WERI-Rb-1 (cell line): ENCODE measurements around the gene TRIM37.
A peak's percentile ranks its signal among the peaks of the same experiment; 100 is the strongest.

Experiments
- DNase-seq: peaks from one replicate; pipeline ENCODE4 v3.0.0-alpha.2; 2020
- H3K27ac ChIP-seq: fragments of 250-450 bp; sonication (Bioruptor Pico); 2 replicates; pipeline ENCODE4 v1.5.1; 2020; ENCODE audit warnings: mild to moderate bottlenecking, moderate library complexity
- H3K27me3 ChIP-seq: fragments of 250-450 bp; sonication (Bioruptor Pico); 2 replicates; pipeline ENCODE4 v1.5.1; 2021; ENCODE audit warnings: mild to moderate bottlenecking, low read depth, moderate library complexity; ENCODE audit not compliant: insufficient read depth, severe bottlenecking
- H3K36me3 ChIP-seq: fragments of 250-450 bp; sonication (Bioruptor Pico); 2 replicates; pipeline ENCODE4 v1.5.1; 2020; ENCODE audit warnings: mild to moderate bottlenecking, moderate library complexity
- H3K4me3 ChIP-seq: 2 replicates; pipeline ENCODE4 v1.5.1; 2011; ENCODE audit warnings: low read depth, mild to moderate bottlenecking, control low read depth, low read length
- H3K9me3 ChIP-seq: fragments of 250-450 bp; sonication (Bioruptor Pico); 2 replicates; pipeline ENCODE4 v1.5.1; 2021; ENCODE audit warnings: mild to moderate bottlenecking, moderate library complexity; ENCODE audit not compliant: severe bottlenecking
- CTCF ChIP-seq: IDR thresholded peaks from 2 replicates; pipeline ENCODE4 v1.5.1; 2011; ENCODE audit warnings: low read depth, mild to moderate bottlenecking, control low read depth, inconsistent platforms, low read length

The TRIM37 gene, protein sequence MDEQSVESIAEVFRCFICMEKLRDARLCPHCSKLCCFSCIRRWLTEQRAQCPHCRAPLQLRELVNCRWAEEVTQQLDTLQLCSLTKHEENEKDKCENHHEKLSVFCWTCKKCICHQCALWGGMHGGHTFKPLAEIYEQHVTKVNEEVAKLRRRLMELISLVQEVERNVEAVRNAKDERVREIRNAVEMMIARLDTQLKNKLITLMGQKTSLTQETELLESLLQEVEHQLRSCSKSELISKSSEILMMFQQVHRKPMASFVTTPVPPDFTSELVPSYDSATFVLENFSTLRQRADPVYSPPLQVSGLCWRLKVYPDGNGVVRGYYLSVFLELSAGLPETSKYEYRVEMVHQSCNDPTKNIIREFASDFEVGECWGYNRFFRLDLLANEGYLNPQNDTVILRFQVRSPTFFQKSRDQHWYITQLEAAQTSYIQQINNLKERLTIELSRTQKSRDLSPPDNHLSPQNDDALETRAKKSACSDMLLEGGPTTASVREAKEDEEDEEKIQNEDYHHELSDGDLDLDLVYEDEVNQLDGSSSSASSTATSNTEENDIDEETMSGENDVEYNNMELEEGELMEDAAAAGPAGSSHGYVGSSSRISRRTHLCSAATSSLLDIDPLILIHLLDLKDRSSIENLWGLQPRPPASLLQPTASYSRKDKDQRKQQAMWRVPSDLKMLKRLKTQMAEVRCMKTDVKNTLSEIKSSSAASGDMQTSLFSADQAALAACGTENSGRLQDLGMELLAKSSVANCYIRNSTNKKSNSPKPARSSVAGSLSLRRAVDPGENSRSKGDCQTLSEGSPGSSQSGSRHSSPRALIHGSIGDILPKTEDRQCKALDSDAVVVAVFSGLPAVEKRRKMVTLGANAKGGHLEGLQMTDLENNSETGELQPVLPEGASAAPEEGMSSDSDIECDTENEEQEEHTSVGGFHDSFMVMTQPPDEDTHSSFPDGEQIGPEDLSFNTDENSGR

GRCh38 chr17:59106463-59107305, at the start of gene TRIM37:
TSS of gene TRIM37 (minus strand) at chr17:59106880. CDS start at chr17:59106461, 419 bp downstream.
- Histone ChIP-seq H3K27me3 (no peaks in the 10 kb centered on the region), H3K36me3 (peaks cover 48% of the 10 kb centered on the region), H3K27ac (peak within 1 kb of the TSS; percentile 90), H3K4me3 (peak within 1 kb of the TSS; percentile 60), H3K9me3 (no peaks in the 10 kb centered on the region)
- no peak for TF ChIP-seq CTCF
- peak; percentile 100 for DNase-seq

DNA sequence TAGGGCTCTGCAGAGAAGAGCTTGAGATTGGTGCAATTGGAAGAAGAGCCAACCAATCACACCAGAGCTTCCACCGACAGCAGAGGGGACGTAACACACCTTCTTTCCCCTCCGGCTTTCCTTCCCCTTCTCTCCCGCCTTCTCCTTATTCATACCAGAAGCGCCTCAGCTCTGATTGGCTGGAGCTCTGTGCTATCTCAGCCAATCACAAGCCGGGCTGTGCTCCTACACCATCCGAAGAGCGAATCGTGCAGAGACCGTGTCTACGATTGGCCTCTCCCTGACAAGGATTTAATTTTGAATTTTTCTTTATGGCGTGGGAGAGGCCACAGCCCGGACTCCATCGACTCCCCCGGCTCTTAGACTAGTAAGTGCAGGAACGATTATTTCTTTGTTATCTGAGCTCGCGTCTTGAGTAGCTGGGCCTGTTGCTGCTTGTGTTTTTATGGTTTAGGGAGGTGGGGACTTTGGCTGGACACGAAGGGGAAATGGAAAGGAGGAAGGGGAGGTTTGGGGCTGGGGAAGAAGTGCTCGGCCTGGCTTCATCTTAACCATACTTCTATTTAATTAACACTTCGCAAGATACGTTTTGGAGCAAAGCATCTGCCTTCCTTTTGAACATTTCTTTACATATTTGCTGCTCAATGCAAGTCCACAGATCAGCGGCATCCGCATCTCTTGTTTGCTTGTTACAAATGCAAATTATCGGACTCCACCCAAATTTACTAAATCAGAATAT, 48.9 kb upstream of the TRIM37 start, which contains the start of gene PRR11:
Gene PRR11, plus strand, starts transcription at position 308 of the 739 bp plus-strand sequence. CDS start 14,007 bp downstream, outside the sequence.
- no peak for TF ChIP-seq CTCF
- Histone ChIP-seq H3K9me3 (no peaks in the 10 kb centered on the region), H3K27ac (peak within 1 kb of the TSS; percentile 98), H3K27me3 (no peaks in the 10 kb centered on the region), H3K36me3 (peaks cover 37% of the 10 kb centered on the region), H3K4me3 (peak within 1 kb of the TSS; percentile 78)
- peak; percentile 99 for DNase-seq

DNA sequence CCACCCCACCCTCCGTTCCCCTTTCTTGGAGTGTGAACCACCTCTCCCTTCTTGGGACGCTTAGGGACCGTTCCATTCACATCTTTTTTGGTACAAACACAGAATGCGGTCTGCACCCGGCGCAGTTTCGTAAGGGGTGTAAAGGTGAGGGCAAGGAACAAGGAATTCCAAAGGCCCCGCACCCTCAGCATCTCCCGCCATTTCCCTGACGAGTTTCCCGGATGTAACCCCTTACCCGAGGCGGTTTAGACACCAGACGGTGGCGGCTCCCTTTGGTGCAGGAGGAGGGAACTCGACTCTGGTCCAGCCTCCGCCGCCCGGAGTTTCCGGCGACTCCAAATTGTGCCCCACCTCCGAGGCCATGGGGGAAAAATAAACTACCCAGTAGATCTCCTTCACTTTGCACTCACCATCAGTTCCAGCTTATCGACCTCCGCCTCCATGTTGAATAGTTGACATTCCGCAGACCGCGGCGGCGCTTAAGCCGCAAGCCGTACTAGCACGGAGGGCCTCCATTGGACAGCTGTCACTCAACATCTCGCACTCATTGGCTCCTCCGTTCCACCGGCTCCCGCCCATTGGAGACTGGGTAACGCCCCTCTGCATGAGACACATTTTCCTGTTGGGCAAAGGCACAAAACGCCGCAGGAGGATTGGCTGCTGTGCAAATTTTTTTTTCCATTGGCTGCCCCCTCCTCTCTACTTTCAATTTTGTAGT, 48.2 kb upstream of the TRIM37 start, which contains the start of gene SKA2:
Gene SKA2, minus strand, starts transcription at position 466 of the 718 bp plus-strand sequence. Its CDS starts 23 bp downstream, at position 443.
- no peaks in the 10 kb centered on the region for H3K9me3 ChIP-seq
- H3K27ac ChIP-seq: peak within 1 kb of the TSS; percentile 98
- DNase-seq: peak; percentile 100
- H3K36me3 ChIP-seq: peaks cover 42% of the 10 kb centered on the region
- TF ChIP-seq CTCF: no peak
- peak within 1 kb of the TSS; percentile 78 for H3K4me3 ChIP-seq
- no peaks in the 10 kb centered on the region for H3K27me3 ChIP-seq

DNA sequence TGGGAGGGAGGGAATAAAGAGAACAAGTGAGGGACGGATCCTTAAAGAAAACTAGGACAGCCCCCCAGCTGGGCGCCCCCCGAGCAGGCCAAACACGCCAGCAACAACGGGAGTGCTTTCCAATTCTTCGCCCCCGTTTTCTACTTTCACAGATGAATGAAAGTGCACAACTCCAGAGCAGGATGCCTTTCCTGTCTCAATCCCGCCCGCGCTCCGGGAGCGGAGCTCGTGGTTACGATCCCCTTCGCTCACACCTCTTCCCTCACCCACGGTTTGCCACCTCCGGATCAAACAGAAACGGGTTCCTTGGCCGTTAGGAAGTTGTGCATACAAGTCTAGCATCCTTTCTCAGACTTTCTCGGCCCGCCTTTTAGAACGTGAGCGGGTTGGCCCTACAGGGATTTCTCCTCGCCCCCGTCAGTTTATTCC, 47.6 kb upstream of the TRIM37 start:
- H3K27ac ChIP-seq: peak overlapping the region; percentile 98
- H3K27me3 ChIP-seq: no peaks in the 10 kb centered on the region
- no peak for TF ChIP-seq CTCF
- peaks cover 48% of the 10 kb centered on the region for H3K36me3 ChIP-seq
- peak overlapping the region; percentile 77 for H3K4me3 ChIP-seq
- H3K9me3 ChIP-seq: no peaks in the 10 kb centered on the region
- DNase-seq: peak; percentile 58
